GM18502 (cell line): ENCODE measurements around the gene RAMP1.
A peak's percentile ranks its signal among the peaks of the same experiment; 100 is the strongest.
"Not testable (repeated sequence)": the region's sequence is repeated elsewhere in the genome, so short reads cannot be mapped to it uniquely, and the experiment has no call there.

ENCODE experiments used
- ATAC-seq: cut with Tn5 transposase; IDR thresholded peaks from one replicate; pipeline ENCODE4 v1.9.1; 2021; ENCODE audit warnings: mild to moderate bottlenecking; ENCODE audit not compliant: unreplicated experiment, poor library complexity

RAMP1 gene

DNA sequence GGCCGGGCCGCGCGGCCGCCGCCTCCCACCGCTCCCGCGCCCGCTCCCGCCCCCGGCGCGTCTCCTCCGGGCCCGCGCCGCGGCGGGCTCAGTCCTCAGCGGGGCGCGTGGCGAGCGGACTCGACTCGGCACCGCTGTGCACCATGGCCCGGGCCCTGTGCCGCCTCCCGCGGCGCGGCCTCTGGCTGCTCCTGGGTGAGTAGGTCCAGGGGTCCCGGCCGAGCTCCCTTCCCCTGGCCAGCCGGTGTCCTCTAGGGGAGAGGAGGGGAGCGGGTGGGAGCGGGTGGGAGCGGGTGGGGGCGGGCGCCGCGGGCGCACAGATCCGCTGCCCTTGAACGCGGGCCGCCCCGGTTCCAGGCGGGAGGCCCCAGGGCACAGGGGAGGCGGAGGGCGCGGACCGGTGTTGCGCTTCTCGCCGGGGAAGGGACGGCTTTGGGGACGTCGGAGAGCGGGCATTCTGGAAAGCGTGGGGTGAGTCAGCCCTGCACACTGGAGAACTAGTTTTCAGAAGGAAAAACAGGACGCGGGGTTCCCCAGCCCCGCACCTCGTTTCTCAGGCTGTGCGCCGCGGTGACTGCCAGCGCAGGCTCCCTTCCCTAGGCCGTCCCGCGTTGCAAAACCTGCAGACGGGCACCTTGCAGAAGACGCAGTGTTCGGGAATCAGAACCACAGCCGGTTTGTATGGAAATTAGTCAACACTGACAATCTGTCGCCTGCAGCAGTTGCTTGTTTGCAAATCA is at the start of gene RAMP1:
Gene RAMP1 (plus strand): TSS at position 91 of the 740 bp plus-strand sequence. CDS start 53 bp downstream, at position 144.
- ATAC-seq = no peak

DNA sequence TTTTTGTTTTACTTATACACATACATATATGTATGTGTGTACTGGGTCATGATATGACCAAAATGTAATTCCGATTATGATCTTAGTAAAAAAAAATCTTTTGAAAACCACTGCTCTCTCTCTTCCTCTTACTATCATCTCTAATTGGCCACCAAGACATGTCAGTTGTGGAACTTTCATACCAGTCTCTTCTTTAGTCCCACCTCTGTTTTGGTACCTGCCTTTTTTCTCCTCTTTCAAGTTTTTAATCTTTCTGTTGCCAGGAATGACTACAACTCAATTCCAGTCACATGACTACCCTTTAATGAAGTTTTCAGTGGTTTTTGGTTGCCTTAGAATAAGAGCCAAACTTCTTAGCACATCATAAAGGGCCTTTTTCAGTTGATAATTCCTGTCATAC is 43.8 kb upstream of the RAMP1 start:
- ATAC-seq = no peak

DNA sequence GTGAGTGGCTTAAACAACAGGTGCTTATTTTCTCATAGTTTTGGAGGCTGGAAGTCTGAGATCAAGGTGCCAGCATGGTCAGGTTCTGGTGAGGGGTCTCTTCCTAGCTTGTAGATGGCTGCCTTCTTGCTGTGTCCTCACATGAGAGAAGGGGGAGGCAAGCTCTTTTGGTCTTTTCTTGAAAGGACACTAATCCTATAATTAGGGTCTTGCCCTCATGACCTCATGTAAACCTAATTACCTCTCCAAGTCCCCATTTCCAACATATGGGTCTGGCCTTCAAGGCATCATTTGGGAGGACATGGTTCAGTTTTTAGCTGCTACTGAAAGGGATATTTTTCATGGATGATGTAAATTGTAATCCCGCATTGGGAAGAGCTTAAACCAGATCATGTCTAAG is 42.9 kb upstream of the RAMP1 start:
- ATAC-seq = no peak

DNA sequence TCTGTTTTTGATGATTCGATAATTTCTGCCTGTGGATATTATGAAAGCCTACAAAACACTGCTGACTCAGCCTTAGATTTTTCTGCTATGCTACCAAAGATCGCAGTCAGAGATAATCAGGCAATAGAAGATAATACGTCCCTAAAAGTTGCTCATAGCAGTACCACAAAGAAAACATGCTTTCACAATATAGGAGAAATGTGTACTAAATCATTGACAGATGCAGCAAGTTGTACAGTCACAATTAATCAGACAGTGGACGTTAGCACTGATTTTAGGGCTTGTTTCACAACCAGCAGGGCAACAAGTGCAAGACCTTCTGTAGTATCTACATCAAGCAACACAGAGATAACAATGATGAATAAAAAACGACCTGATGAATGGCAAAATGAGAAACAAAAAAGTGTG is 41.4 kb upstream of the RAMP1 start:
- ATAC-seq = no peak

DNA sequence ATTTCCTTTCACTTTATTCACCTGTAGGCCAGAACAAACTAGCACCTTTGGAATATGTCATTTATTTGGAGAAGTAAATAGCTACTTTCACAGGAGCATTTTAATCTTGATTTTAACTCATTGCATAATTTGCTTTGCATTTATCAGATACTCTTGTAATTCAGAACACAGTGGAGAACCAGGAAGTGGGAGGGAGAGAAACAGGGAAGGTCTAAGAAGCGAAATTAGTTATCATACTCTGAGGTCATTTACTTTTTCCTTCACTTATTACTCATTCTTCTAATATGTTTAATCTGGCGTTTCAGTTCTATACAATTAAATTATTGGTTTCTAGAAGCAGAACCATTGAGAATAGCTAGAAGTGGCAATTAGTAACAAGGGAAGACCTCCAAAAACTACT is 40.2 kb upstream of the RAMP1 start:
- no peak for ATAC-seq

DNA sequence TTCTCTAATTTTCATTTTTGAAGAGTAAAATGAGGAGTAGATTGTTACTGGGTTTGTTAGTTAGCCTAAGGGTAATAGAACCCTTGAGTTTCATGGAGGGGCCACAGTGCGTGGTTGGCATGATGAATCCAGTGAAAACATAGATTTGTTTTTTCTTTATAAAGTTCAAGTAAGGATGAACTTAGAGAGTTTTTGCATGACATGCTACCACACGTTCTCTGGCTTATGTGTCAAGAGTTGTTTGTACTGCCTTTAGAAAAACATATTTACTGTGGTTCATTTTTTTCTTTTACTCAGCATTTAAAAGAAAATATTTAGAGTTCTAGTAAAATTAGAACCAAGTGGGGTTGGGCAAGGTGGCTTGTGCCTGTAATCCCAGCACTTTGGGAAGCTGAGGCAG is 39.0 kb upstream of the RAMP1 start:
- no peak for ATAC-seq

DNA sequence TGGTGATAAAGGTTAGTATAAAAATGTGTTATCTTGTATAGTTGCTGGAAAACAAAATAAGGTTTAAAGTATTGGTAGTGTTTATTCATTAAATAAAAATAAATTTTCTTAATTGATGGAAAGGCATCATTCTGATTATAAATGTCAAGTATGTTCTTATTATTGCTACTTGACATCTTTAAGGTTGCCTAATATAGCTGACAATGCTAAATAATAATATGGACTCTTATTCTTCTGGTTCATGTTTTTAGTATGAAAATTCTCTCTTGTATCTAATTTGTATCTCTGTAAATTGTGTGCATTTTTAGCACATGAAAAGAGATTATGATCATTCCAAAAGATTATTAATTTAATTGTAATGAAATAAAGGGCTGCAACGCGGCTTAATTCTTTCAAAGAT is 35.9 kb upstream of the RAMP1 start:
- ATAC-seq = no peak

DNA sequence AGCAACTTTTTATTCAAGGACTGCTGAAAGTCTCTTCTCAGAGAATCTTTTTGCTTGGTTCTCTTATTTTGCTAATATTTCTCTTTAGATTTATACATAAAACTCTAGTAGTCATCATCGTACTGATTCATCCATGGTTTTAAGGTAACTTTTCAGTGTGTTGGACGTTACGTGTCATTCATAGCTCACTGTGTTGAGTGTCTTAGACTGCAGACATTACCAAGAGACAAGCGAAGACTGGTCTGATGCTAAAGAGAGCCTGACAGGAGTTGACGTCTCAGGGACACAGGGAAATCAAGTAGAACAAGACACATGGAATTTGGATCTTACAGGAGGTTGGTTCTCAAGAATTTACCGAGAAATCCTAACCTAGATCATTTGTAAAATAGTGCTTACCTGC is 35.3 kb upstream of the RAMP1 start:
- ATAC-seq = no peak

DNA sequence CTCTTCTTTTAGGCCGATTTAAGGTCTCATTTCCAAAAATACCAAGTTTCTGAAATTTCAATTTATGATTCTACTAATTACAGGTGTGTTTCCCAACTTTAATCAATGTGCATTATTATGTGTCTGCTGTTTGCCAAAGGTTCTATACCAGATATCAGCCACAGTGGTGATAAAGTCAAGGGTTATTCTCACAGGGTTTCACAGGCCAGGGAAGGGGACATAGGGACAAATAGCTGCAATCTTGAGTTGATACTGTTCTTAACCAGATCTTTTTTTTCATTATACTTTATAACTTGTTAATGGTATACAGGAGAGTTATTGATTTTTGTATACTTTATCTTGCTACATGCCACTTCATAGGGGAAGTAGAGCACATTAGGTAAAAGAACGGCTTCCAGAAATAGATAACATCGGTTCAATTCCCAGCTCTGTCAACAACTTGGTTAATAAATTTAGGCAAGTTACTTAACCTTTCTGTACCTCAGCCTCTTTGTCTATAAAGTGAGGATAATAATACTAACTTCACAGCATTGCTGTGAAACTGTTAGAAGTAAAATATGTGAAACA is 31.9 kb upstream of the RAMP1 start:
- no peak for ATAC-seq

DNA sequence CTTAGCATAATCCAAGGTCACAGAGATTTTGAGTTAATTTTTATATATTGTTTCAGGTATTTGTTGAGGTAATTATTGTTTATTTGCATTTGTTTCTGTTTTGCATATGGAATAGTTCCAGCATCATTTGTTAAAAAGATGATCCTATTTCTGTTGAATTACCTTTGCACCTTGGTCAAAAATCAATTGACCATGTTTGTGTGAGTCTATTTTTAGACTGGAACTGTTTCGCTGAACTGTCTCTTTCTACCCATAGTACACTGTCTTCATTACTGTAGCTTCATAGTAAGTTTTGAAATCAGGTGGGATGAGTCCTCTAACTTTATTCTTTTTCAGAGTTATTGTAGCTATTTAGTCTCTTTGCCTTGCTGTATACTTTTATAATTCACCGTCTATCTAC is 28.9 kb upstream of the RAMP1 start:
- no peak for ATAC-seq

DNA sequence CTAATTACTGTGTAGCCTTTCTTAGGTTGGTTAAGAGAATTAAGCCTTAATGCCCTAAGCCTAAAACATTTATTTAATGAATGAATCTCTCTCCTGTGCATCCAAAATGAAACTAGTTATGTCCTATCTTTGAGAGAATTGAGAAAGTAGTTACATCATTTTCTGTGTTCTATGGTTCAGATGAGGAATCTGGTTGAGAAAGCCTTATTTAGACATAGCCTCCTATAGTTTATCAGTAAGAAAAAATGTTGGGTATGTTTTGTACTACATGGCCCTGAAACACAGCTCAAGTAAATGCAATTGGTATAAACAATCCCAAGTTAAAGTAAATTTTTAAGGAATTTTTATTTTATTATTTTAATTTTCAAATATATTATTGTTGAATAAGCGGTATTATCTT is 25.9 kb upstream of the RAMP1 start:
- ATAC-seq = no peak

DNA sequence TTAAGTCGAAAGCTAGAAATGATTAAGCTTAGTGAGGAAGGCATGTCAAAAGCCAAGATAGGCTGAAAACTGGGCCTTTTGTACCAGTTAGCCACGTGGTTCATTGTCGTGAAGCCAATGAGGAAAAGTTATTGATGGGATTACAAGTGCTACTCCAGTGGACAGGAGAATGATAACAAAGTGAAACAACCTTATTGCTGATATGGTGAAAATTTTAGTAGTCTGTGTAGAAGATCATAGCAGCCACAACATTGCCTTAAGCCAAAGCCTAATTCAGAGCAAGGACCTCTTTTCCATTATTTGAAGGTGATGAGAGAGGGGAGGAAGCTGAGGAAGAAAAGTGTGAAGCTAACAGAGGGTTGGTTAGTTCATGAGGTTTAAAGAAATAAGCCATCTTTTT is 24.1 kb upstream of the RAMP1 start:
- no peak for ATAC-seq

DNA sequence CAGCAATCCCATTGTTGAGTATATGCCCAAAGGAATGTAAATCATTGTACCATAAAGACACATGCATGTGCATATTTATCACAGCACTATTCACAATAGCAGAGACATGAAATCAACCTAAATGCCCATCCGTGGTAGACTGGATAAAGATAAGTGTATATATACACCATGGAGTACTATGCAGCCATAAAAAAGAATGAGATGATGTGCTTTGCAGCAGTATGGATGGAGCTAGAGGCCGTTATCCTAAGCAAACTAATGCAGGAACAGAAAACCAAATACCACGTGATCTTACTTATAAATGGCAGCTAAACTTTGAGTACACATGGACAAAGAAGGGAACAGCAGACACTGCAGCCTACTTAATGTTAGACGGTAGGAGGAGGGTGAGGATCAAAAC is 18.4 kb upstream of the RAMP1 start:
- ATAC-seq = no peak

DNA sequence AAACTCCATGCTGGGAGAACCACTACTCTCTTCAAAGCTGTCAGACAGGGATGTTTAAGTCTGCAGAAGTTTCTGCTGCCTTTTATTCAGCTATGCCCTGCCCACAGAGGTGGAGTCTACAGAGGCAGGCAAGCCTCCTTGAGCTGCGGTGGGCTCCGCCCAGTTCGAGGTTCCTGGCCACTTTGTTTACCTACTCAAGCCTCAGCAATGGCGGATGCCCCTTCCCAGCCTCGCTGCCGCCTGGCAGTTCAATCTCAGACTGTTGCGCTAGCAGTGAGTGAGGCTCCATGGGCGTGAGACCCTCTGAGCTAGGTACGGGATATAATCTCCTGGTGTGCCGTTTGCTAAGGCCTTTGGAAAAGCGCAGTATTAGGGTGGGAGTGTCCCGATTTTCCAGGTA is 10.5 kb upstream of the RAMP1 start:
- not testable (repeated sequence) for ATAC-seq

DNA sequence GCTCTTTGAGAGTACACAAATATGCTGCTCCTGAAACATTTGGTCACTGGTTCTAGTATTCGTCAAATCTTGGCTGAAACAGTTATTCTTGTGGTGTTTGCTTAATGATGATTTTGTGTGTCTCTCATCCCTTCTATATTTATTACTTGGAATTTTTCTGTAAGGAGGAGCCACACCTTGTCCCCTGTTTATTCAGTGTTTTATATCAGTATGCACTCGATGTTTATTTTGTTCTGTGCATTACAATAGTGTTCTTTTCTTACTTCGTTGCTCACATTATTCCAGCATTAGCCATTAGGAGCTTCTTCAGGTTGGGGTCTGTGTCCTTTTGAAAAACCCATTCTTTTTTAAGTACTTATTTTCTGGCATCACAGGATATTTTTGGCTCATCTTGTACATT is 5.1 kb upstream of the RAMP1 start:
- no peak for ATAC-seq

DNA sequence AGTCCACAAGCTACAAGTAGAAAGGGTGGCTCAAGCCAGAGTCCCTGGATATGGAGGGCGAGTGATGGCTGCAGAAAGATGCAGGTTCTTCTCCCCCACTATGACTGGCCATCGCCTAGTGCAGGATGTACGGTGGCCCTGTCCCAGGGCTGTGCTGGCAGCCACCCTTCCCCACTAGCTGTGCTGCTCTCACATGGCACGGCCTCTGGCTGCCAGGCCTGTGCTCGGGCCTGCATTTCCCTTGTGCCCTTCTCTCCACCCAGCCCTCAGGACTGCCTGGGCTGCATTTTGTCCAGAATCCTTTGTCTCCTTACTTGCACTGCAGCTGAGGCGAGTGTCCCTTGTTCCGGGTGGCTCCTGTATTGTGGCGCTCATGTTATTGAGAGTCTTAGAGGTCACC is 1.6 kb upstream of the RAMP1 start:
- ATAC-seq = no peak

DNA sequence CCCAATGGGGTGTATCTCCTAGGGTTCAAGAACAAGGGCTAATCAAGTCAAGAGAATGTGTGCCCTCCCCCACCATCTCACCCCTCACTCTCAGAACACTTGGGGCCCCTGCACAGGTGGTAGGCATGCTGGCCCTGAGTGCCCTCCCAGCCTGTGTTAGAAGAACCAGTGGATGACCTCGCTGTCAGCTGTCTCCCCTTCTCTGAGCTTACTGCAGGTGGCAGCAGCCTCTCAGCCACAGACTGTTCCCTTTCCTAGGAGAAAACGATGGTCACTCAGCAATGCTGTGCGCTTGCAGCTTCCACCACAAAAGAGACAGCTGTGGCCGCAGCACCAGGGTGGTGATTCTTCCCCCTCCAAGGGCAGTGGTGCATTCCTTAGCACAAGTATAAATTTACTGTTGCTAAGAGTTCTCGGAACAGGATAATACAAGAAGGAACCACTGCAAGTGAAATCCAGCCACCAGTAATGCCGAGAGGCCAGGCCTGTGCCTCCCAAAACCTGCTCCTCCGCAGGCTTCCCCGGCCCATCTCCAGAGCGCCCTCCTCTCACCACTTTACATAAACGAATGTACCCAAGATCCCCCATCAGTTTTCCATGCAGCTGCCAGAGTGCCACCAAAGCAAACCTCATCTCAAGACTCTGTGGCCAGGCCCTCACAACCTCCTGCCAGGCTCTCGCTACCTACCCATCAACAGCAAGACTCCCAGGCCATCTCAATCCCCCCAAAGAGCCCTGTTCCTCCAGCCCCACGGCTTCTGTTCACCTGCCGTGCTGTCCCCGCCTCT is 935 bp upstream of the RAMP1 start:
- ATAC-seq = peak; percentile 47

DNA sequence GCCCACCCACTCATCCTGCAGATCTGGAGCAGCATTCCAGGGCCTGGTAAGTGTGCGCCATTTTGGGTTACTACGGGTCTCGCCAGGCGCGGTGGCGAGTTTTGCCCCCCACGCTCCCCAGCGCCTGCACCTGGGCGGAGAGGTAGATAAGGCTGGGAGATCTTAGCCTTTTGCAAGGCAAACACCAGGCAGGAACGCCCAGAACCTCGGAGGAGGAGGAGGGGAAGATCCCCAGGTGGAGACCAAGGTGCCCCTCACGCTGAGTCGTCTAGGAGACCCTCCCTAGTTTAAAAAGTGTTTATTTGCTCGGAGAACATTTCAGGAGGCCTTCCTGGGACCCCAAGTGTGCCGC is 365 bp upstream of the RAMP1 start:
- ATAC-seq = no peak

DNA sequence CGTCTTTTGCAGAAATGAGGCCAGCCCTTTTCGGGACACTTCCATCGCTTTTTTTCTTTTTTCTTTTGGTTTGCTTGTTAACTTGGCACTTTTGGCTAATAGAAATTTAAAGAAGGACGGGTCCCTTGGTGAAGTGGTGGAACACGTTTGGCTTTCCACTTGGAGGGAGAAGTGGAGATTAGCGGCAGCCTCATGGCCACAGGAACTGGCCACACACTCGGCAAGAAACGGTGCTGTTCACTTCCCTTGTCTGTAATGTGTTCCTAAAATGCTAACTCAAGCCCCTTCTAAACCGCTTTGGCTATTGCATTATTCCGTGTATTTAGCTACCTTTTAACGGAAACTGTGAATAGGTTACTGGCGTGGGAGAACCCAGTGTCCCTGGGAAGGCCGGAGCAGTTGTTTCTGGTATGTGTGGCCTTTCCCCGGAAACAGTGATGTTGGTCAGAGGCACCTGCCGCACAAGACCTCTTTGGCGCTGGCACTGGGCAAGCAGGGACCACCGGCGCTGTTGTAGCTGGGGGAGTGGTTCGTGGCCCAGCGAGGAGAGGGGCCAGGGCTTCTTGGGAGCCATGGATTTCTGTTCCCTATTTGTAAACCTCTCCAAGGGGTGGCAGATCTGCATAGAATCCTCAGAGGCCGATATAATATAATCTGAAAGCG is 981 bp downstream of the RAMP1 start:
- ATAC-seq = no peak

DNA sequence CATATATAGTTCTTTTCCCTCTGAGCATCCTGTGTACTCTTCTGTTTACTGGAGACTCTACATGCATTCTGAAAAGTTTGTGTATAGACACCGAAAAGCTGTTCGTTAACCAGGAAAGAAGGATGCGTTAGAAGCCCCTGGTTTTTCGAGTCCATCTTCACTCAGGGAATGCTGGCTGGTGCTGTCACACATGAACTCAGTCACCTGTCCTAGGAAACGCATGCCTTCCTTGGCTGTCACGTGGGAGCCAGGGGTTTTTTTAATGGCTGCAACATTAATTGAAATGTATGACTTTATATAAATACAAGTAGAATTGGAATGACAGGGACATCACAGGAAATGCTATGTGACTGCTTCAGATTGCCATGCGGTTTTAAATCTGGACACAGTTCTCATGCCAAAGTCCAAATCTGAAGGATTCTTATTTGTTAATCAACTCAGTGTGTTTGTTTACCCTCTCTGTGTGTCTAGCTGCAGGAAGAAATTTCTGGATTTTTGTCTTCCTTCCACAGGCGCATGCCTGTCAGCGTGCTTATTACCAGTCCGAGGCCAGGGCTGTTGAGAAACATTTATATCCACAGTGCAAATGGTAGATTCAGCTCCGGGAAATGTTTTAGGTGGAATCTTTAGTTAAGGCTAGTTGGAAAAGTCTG is 2.6 kb downstream of the RAMP1 start:
- no peak for ATAC-seq

DNA sequence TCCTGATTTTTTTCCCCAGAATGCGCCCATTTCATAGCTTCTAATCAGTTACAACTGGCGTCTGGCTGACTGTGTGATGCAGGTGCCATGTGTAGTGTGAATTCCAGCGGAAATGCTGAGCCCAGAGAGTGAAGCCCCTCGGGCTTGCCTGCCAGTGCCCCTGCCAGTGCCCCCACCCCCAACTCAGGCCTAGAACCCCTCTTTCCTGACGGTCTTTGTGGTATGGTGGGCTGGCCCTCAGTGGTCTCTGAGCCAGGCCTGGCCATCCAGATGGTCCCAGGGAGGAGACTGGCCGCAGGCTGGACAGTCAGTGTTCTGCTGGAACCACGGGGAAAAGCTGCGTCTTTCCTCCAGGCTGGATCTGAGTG is 3.1 kb downstream of the RAMP1 start:
- no peak for ATAC-seq
